B cell (primary cell): Measurements from ENCODE around the gene SMC1B. TPM values are rescaled to one million over a fixed set of nuclear protein-coding genes. Genes with fewer than 3 reads are reported as not detected.

Experiments used
- ATAC-seq: fragments of 200-7000 bp; cut with Tn5 transposase; one replicate; pipeline ENCODE4 v1.10.0; 2021; ENCODE audit warnings: low read depth, mild to moderate bottlenecking, moderate number of reproducible peaks, moderate library complexity
- CTCF ChIA-PET: fragments of 350-600 bp; sonication (Branson Sonifier 250); formaldehyde crosslinking; loops from one replicate; lab custom pipeline; 2021; ENCODE audit warnings: antibody characterized with exemption, inconsistent platforms; lab: Charles Lee
- POLR2A ChIA-PET: fragments of 350-600 bp; sonication (Branson Sonifier 250); formaldehyde crosslinking; loops from one replicate; lab custom pipeline; 2021; ENCODE audit warnings: antibody characterized with exemption; lab: Charles Lee
- DNase-seq: peaks from one replicate; pipeline ENCODE4 v3.0.0; 2013
- H2AFZ ChIP-seq: 2 replicates; pipeline ENCODE4 v1.6.1; 2012; ENCODE audit warnings: mild to moderate bottlenecking, low read depth, low read length; ENCODE audit not compliant: insufficient read depth, poor library complexity, severe bottlenecking
- H3K27ac ChIP-seq, 2 donors: 1 replicate in 1 of 2; 2 replicates in 1 of 2; pipeline ENCODE4 v1.5.1; 2012 to 2013; ENCODE audit warnings: low read length in 2 of 2, mild to moderate bottlenecking in 2 of 2, moderate library complexity in 1 of 2
- H3K27me3 ChIP-seq, 4 experiments: fragments of 200-600 bp in 1 of 4; sonication (generic) in 1 of 4; replicated peaks in 1 of 4; 1 replicate in 2 of 4; 2 replicates in 2 of 4; pipeline versions ENCODE4 v1.6.1 to v1.7.0; 2013 to 2016; ENCODE audit warnings: low read length in 3 of 4, mild to moderate bottlenecking in 2 of 4, mixed read lengths in 1 of 4, moderate library complexity in 1 of 4; ENCODE audit not compliant: insufficient read depth in 4 of 4, control insufficient read depth in 3 of 4; ENCODE audit errors: control extremely low read depth in 1 of 4
- H3K36me3 ChIP-seq, 2 experiments: replicated peaks in 1 of 2; 1 replicate in 1 of 2; 2 replicates in 1 of 2; pipeline versions ENCODE4 v1.6.1 to v1.7.1; 2013; ENCODE audit warnings: low read length in 1 of 2; ENCODE audit not compliant: insufficient read depth in 2 of 2, control insufficient read depth in 1 of 2; ENCODE audit errors: control extremely low read depth in 1 of 2, extremely low read depth in 1 of 2
- H3K4me1 ChIP-seq, 2 donors: fragments of 200-600 bp in 1 of 2; sonication (generic) in 1 of 2; 1 replicate in 1 of 2; 2 replicates in 1 of 2; pipeline versions ENCODE4 v1.5.1 to v1.6.1; 2013 to 2017; ENCODE audit warnings: low read length in 2 of 2; ENCODE audit not compliant: control insufficient read depth in 2 of 2, insufficient read depth in 2 of 2
- H3K4me2 ChIP-seq: replicated peaks from 2 replicates; pipeline ENCODE3; 2012; ENCODE audit warnings: mild to moderate bottlenecking, low read depth, low read length; ENCODE audit not compliant: poor library complexity, severe bottlenecking
- H3K4me3 ChIP-seq, 5 experiments: fragments of 200-600 bp in 1 of 5; sonication (generic) in 1 of 5; 1 replicate in 3 of 5; 2 replicates in 2 of 5; pipeline versions ENCODE4 v1.5.1 to v1.7.0; 2011 to 2016; ENCODE audit warnings: low read length in 4 of 5, mild to moderate bottlenecking in 4 of 5, low read depth in 2 of 5, control low read depth in 1 of 5, moderate library complexity in 1 of 5; ENCODE audit not compliant: insufficient read depth in 1 of 5; ENCODE audit errors: control extremely low read depth in 1 of 5, extremely low read depth in 1 of 5
- H3K79me2 ChIP-seq: fragments of 200-600 bp; sonication (generic); one replicate; pipeline ENCODE4 v1.6.0; 2016; ENCODE audit warnings: low read length; ENCODE audit not compliant: control insufficient read depth, insufficient read depth
- H3K9ac ChIP-seq: fragments of 200-600 bp; sonication (generic); 2 replicates; pipeline ENCODE4 v1.6.1; 2017; ENCODE audit warnings: mild to moderate bottlenecking, low read length, moderate library complexity
- H3K9me3 ChIP-seq, 3 donors: one replicate each; pipeline versions ENCODE4 v1.6.1 to v1.7.1; 2013; ENCODE audit warnings: low read length in 2 of 3; ENCODE audit not compliant: control insufficient read depth in 2 of 3, insufficient read depth in 1 of 3; ENCODE audit errors: control extremely low read depth in 1 of 3
- H4K20me1 ChIP-seq: 2 replicates; pipeline ENCODE4 v1.6.0; 2012; ENCODE audit warnings: mild to moderate bottlenecking, low read length; ENCODE audit not compliant: insufficient read depth, control insufficient read depth, poor library complexity, severe bottlenecking
- H3K27ac Mint-ChIP-seq: one replicate; pipeline ENCODE4 v1.8.0; 2021; ENCODE audit warnings: mixed read lengths
- H3K27me3 Mint-ChIP-seq: one replicate; pipeline ENCODE4 v1.8.0; 2021; ENCODE audit warnings: mixed read lengths
- H3K4me1 Mint-ChIP-seq: one replicate; pipeline ENCODE4 v1.8.0; 2021; ENCODE audit warnings: mixed read lengths
- H3K4me3 Mint-ChIP-seq: one replicate; pipeline ENCODE4 v1.8.0; 2021; ENCODE audit warnings: mixed read lengths
- H3K9me3 Mint-ChIP-seq: one replicate; pipeline ENCODE4 v1.8.0; 2022; ENCODE audit warnings: mixed read lengths; ENCODE audit not compliant: insufficient read depth
- CTCF ChIP-seq: fragments of 200-600 bp; IDR thresholded peaks from one replicate; pipeline ENCODE4 v1.8.0; 2022; ENCODE audit warnings: antibody characterized with exemption, mild to moderate bottlenecking
- EZH2 ChIP-seq: IDR thresholded peaks from 2 replicates; pipeline ENCODE4 v1.6.1; 2012; ENCODE audit warnings: borderline replicate concordance, low read depth, mild to moderate bottlenecking, moderate library complexity, low read length; ENCODE audit not compliant: insufficient read depth, poor library complexity, severe bottlenecking
- WGBS: methylation state at CpG from one replicate; pipeline ENCODE4 v1.1.5; 2013; ENCODE audit warnings: missing lambda C conversion rate; ENCODE audit not compliant: insufficient coverage; 5-methylcytosine and 5-hydroxymethylcytosine counted together
- intact Hi-C: fragments of 100-400 bp; cut with micrococcal nuclease; formaldehyde crosslinking; loops from one replicate; pipeline ENCODE4 v1.10.0; 2022
- polyA plus RNA-seq: library from polyadenylated mRNA; depleted of rRNA; stranded (reverse); fragments of >200 nt; gene quantifications from 2 replicates; pipeline ENCODE4 v1.2.3, GENCODE V29; 2012
- total RNA-seq, 2 donors: library from RNA; stranded (reverse); fragments of 120-200 nt in 1 of 2; gene quantifications; 1 replicate in 1 of 2; 2 replicates in 1 of 2; pipeline versions ENCODE4 v1.2.3 to v1.2.4, GENCODE V29; 2013 to 2022

SMC1B gene
- total and polyA plus RNA-seq, 2 donors (not counting 1 experiment from before 2014, with no cell fraction given) = 0.07 TPM; not detected in 1

- H4K20me1 ChIP-seq = no peaks in the 10 kb centered on the region
- no peaks in the 10 kb centered on the region for H3K4me1 Mint-ChIP-seq
- H3K79me2 ChIP-seq = no peaks in the 10 kb centered on the region
- no peak overlapping the region for H3K4me3 Mint-ChIP-seq
- no peaks in the 10 kb centered on the region for H3K9me3 Mint-ChIP-seq
- ChIA-PET CTCF (interaction anchor here (0.9 kb wide), 1 partner anchor 23 kb away, joined by 3 read pairs; no protein-coding TSS in a partner anchor), POLR2A (no interaction called here)
- ATAC-seq (no peak), DNase-seq (no peak)
- 31% methylated on average over 6 of the region's 6 CpGs for WGBS
- no peak overlapping the region for H3K4me3 ChIP-seq
- intact Hi-C loops = no loop called here
- no peaks in the 10 kb centered on the region for H3K4me1 ChIP-seq
- no peak overlapping the region for H3K4me2 ChIP-seq
- no peaks in the 10 kb centered on the region for H3K27me3 ChIP-seq
- H3K9me3 ChIP-seq = no peaks in the 10 kb centered on the region
- H3K36me3 ChIP-seq = peaks cover 6 to 41% of the 10 kb centered on the region in 2 experiments
- TF ChIP-seq CTCF = no peak
- TF ChIP-seq EZH2 = no peak
- no peak overlapping the region for H3K27ac ChIP-seq
- no peak overlapping the region for H3K27ac Mint-ChIP-seq
- H3K27me3 Mint-ChIP-seq = no peaks in the 10 kb centered on the region
- no peak overlapping the region for H3K9ac ChIP-seq
- H2AFZ ChIP-seq = no peak overlapping the region
Observed at GRCh38 chr22:45341498-45341897, 71.9 kb downstream of the SMC1B start.

GRCh38 chr22:45340323-45340722 is 73.1 kb downstream of the SMC1B start:
- TF ChIP-seq EZH2 = no peak
- no peak for TF ChIP-seq CTCF
- no peak for DNase-seq
- Histone ChIP-seq H3K4me2 (no peak overlapping the region), H2AFZ (no peak overlapping the region), H3K4me3 (no peak overlapping the region), H3K27me3 (no peaks in the 10 kb centered on the region), H3K9me3 (no peaks in the 10 kb centered on the region), H4K20me1 (no peaks in the 10 kb centered on the region), H3K36me3 (peaks cover 4 to 53% of the 10 kb centered on the region in 2 experiments), H3K79me2 (no peaks in the 10 kb centered on the region), H3K27ac (no peak overlapping the region), H3K9ac (no peak overlapping the region), H3K4me1 (no peaks in the 10 kb centered on the region)
- POLR2A ChIA-PET = no interaction called here
- CTCF ChIA-PET = interaction anchor here (0.7 kb wide), 1 partner anchor 54 kb away, joined by 4 read pairs; no protein-coding TSS in a partner anchor
- Mint-ChIP-seq H3K9me3 (no peaks in the 10 kb centered on the region), H3K27me3 (no peaks in the 10 kb centered on the region), H3K4me1 (no peaks in the 10 kb centered on the region), H3K4me3 (no peak overlapping the region), H3K27ac (no peak overlapping the region)
- intact Hi-C loops = no loop called here
- WGBS = 78% methylated on average over 8 of the region's 8 CpGs
- no peak for ATAC-seq
